ENCODE results near the gene SCARB2. TPM values are rescaled to one million over a fixed set of nuclear protein-coding genes. Genes with fewer than 3 reads are reported as not detected.

The SCARB2 gene
- total RNA-seq, 1 donor from 2014 or later = 106 TPM

- peaks cover 20% of the 10 kb centered on the region for H3K36me3 Mint-ChIP-seq
Observed at GRCh38 chr4:76153356-76153755, 60.3 kb downstream of the SCARB2 start.

GRCh38 chr4:76148142-76148865 lies 65.3 kb downstream of the SCARB2 start, which contains the start of gene NUP54:
Gene NUP54, minus strand, starts transcription at chr4:76148397. Its CDS starts 23 bp downstream, at chr4:76148374.
- H3K4me3 Mint-ChIP-seq = peak within 1 kb of the TSS; percentile 86
- H3K9me3 Mint-ChIP-seq = no peaks in the 10 kb centered on the region
- DNase-seq (ENCODE audit: low spot score in 2 of 2, unreplicated experiment in 2 of 2) = peak; percentile 84 to 90
- no peaks in the 10 kb centered on the region for H3K27me3 Mint-ChIP-seq (ENCODE audit: low read depth)
- peak within 1 kb of the TSS; percentile 90 for H3K27ac Mint-ChIP-seq
- TF ChIP-seq CTCF (IDR thresholded peaks at IDR 0.05; ENCODE audit: unreplicated experiment) = no peak
- peaks cover 7% of the 10 kb centered on the region for H3K36me3 Mint-ChIP-seq
- peaks cover 28% of the 10 kb centered on the region for H3K4me1 Mint-ChIP-seq

More at GRCh38 chr4:76153356-76153755, 60.3 kb downstream of the SCARB2 start:
- DNase-seq (ENCODE audit: low spot score in 2 of 2, unreplicated experiment in 2 of 2) = no peak
- no peaks in the 10 kb centered on the region for H3K27me3 Mint-ChIP-seq (ENCODE audit: low read depth)
- H3K4me1 Mint-ChIP-seq = peaks cover 18% of the 10 kb centered on the region
- no peak overlapping the region for H3K4me3 Mint-ChIP-seq
- H3K9me3 Mint-ChIP-seq = peaks cover 14% of the 10 kb centered on the region
- no peak overlapping the region for H3K27ac Mint-ChIP-seq
- no peak for TF ChIP-seq CTCF (IDR thresholded peaks at IDR 0.05; ENCODE audit: unreplicated experiment)

GRCh38 chr4:76147454-76148141 lies 66.0 kb downstream of the SCARB2 start:
- no peaks in the 10 kb centered on the region for H3K9me3 Mint-ChIP-seq
- peak; percentile 23 to 66 for DNase-seq (ENCODE audit: low spot score in 2 of 2, unreplicated experiment in 2 of 2)
- H3K4me1 Mint-ChIP-seq = peaks cover 28% of the 10 kb centered on the region
- peak overlapping the region; percentile 86 for H3K4me3 Mint-ChIP-seq
- TF ChIP-seq CTCF (IDR thresholded peaks at IDR 0.05; ENCODE audit: unreplicated experiment) = no peak
- H3K36me3 Mint-ChIP-seq = peaks cover 7% of the 10 kb centered on the region
- peak overlapping the region; percentile 90 for H3K27ac Mint-ChIP-seq
- no peaks in the 10 kb centered on the region for H3K27me3 Mint-ChIP-seq (ENCODE audit: low read depth)

- peaks cover 25% of the 10 kb centered on the region for H3K4me1 Mint-ChIP-seq
- no peak for TF ChIP-seq CTCF (IDR thresholded peaks at IDR 0.05; ENCODE audit: unreplicated experiment)
- no peak overlapping the region for H3K4me3 Mint-ChIP-seq
- peaks cover 24% of the 10 kb centered on the region for H3K36me3 Mint-ChIP-seq
- H3K27me3 Mint-ChIP-seq (ENCODE audit: low read depth) = no peaks in the 10 kb centered on the region
- H3K27ac Mint-ChIP-seq = no peak overlapping the region
- DNase-seq (ENCODE audit: low spot score in 2 of 2, unreplicated experiment in 2 of 2) = no peak
- H3K9me3 Mint-ChIP-seq = no peaks in the 10 kb centered on the region
Observed at GRCh38 chr4:76144546-76144945, 69.1 kb downstream of the SCARB2 start.

- peaks cover 6% of the 10 kb centered on the region for H3K4me1 Mint-ChIP-seq
- no peak overlapping the region for H3K27ac Mint-ChIP-seq
- no peak overlapping the region for H3K4me3 Mint-ChIP-seq
- DNase-seq (ENCODE audit: low spot score in 2 of 2, unreplicated experiment in 2 of 2) = no peak
- H3K36me3 Mint-ChIP-seq = peaks cover 37% of the 10 kb centered on the region
- no peak for TF ChIP-seq CTCF (IDR thresholded peaks at IDR 0.05; ENCODE audit: unreplicated experiment)
- no peaks in the 10 kb centered on the region for H3K27me3 Mint-ChIP-seq (ENCODE audit: low read depth)
- no peaks in the 10 kb centered on the region for H3K9me3 Mint-ChIP-seq
Observed at GRCh38 chr4:76141241-76141640, 72.4 kb downstream of the SCARB2 start.

All from mesothelial cell of epicardium (in vitro differentiated cells).